Astrocyte of the cerebellum (primary cell): ENCODE data around the gene VSIG8.
"Not testable (repeated sequence)": the region's sequence is repeated elsewhere in the genome, so short reads cannot be mapped to it uniquely, and the experiment has no call there.

Experiments used
- DNase-seq: peaks from one replicate; pipeline ENCODE4 v3.0.0-alpha.2; 2011; ENCODE audit warnings: low read depth
- H3K4me3 ChIP-seq: 2 replicates; pipeline ENCODE4 v1.5.1; 2011; ENCODE audit warnings: mild to moderate bottlenecking, low read depth, low read length, moderate library complexity
- in situ Hi-C: cut with HindIII; loops from 2 replicates; pipeline ENCODE4 v1.10.0; 2017; ENCODE audit warnings: low sequenced_read_pairs
- TF ChIP-seq, protein P1 (sequence below): IDR thresholded peaks from 2 replicates; pipeline ENCODE4 v1.5.1; 2012; ENCODE audit warnings: low read length, low read depth, moderate library complexity, mild to moderate bottlenecking; ENCODE audit errors: missing control alignments

VSIG8 gene

DNA sequence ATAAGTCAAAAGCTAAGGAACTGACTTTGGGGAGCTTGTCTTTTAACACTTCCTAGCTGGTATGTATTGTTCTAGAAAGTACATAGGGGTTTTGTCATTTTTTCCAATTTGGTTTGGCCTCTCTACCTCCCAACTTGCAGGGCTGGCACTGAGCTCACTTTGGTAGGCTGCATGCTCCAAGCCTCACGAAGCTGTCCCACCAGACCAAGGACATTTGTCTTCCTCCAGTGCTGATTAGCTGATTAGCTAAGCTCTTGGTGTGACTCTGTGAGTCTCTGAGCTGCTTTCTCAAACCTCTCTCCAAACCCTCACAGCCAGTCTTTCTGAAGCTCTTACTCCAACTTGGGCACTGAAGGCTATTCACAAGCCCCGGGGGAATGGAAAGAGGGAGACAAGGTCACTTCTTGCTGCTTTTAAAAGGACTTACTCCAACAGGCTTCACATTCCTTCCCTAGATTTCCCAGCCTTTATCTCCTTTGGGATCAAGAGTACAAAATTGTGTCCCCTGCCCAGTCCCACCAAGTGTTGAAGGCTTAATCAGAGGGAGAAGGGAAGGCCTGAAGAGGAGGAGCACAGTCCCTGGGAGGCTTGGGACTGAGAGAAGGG lies 38.4 kb upstream of the VSIG8 start:
- TF ChIP-seq, protein P1, sequence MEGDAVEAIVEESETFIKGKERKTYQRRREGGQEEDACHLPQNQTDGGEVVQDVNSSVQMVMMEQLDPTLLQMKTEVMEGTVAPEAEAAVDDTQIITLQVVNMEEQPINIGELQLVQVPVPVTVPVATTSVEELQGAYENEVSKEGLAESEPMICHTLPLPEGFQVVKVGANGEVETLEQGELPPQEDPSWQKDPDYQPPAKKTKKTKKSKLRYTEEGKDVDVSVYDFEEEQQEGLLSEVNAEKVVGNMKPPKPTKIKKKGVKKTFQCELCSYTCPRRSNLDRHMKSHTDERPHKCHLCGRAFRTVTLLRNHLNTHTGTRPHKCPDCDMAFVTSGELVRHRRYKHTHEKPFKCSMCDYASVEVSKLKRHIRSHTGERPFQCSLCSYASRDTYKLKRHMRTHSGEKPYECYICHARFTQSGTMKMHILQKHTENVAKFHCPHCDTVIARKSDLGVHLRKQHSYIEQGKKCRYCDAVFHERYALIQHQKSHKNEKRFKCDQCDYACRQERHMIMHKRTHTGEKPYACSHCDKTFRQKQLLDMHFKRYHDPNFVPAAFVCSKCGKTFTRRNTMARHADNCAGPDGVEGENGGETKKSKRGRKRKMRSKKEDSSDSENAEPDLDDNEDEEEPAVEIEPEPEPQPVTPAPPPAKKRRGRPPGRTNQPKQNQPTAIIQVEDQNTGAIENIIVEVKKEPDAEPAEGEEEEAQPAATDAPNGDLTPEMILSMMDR = no peak
- in situ Hi-C loops = no loop called here
- DNase-seq = no peak
- H3K4me3 ChIP-seq = no peak overlapping the region

DNA sequence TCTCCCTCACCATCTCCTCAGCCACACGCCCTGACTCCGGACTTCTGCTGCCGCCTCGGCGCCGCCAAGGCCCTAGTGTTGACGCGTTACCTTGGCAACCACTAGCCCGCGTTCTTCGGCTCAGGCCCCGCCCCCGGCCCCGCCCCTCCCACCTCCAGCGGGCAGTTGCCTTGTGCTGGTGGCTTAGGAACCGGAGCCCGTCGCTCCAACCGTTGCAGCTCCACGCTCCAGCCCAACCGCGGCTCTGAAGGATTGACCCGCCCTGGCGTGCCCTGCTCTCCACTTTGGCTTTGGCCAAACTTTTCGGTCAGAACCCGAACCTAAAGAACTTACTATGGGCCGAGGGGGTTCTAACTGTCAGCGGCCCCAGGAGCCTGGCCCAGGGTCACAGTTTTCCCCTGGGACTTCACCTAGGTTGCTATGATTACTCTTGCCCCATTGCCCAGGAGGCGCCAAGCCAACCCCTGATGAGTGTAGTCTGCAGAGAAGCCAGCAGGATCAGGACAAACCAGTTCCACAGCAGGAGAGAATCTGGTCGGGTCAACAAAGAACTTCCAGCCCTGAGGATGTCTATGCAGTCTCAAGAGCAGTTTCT lies 37.7 kb upstream of the VSIG8 start, which contains the start of gene CFAP45:
TSS of gene CFAP45 (minus strand) at position 80 of the 595 bp plus-strand sequence. CDS start at position 13, 67 bp downstream.
- TF ChIP-seq, protein P1 = no peak
- H3K4me3 ChIP-seq = no peak within 1 kb of the TSS
- in situ Hi-C loops = no loop called here
- no peak for DNase-seq

DNA sequence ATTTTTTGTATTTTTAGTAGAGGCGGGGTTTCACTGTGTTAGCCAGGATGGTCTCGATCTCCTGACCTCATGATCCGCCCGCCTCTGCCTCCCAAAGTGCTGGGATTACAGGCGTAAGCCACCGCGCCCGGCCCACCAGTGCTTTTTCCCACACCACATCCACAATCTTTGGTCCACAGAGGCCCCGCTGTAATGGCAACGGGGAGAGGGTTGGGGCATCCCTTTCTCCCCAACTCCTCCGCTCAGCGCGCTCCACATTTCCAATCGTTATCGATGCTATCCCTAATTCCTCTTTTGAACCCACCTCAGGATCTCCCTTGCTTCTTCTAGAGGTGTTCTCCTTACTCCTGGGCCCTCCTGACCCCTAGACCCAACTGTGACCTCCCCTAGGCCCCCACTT lies 37.2 kb upstream of the VSIG8 start:
- in situ Hi-C loops, H3K4me3 ChIP-seq, DNase-seq: not testable (repeated sequence)

DNA sequence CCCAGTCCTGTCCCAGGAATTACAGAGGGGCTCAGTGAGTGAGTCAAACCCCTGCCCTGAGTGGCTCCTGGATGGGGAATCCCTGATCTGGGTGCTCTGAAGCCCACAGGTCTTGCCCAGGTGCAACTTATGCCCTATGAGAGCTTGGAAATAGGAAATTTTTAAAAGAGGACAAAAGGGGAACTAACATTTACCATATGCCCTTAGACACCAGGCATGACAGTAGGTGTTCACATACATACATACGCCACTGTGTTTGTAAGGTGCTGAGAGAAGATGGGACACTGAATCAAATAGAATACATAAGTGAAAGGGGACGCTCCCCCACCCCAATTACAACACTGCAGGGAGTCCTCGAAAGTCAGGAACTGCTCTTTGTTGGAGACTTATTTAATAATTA lies 36.1 kb upstream of the VSIG8 start:
- no peak overlapping the region for H3K4me3 ChIP-seq
- TF ChIP-seq, protein P1 = no peak
- in situ Hi-C loops = no loop called here

DNA sequence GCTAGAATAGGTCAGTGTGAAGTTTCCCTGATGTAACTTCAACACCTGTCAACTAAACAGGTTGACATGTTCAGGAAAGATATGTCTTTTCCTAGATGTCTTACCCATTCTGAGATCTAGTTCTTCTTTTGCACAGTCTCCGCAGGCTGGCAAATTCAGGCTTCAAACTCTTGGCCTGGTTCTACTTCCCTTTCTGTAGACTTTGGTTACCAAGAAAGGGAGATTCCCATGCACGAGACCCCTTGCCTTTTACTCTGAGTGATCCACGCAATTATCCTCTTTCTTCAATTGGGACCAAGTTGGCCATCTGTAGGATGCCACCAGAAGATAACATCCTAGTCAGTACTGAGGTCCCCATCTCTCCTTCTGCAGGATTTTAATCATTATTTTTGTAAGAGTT lies 35.5 kb upstream of the VSIG8 start:
- H3K4me3 ChIP-seq = no peak overlapping the region
- DNase-seq = no peak
- in situ Hi-C loops = no loop called here
- TF ChIP-seq, protein P1 = no peak

More for the DNA sequence above, 36.1 kb upstream of the VSIG8 start:
- DNase-seq = no peak

DNA sequence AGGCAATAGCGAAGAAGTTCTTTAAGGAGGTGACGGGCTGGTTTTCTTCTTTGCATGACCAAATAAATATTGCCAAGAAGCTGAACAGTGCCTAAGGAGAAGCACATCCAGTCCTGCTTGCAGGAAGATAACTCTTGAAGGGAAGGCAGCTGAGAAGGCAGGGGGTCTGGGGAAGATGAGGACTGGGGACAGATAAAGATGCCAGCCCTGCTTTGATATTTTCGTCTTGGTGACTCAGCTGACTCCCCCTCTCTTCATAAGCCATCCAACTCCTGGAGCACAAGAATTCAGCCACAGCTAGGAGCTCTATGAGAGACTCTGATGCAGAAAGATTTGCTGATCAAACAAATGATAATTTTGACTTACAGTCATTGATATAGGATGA lies 34.1 kb upstream of the VSIG8 start:
- in situ Hi-C loops = no loop called here
- no peak for DNase-seq
- TF ChIP-seq, protein P1 = no peak
- no peak overlapping the region for H3K4me3 ChIP-seq

DNA sequence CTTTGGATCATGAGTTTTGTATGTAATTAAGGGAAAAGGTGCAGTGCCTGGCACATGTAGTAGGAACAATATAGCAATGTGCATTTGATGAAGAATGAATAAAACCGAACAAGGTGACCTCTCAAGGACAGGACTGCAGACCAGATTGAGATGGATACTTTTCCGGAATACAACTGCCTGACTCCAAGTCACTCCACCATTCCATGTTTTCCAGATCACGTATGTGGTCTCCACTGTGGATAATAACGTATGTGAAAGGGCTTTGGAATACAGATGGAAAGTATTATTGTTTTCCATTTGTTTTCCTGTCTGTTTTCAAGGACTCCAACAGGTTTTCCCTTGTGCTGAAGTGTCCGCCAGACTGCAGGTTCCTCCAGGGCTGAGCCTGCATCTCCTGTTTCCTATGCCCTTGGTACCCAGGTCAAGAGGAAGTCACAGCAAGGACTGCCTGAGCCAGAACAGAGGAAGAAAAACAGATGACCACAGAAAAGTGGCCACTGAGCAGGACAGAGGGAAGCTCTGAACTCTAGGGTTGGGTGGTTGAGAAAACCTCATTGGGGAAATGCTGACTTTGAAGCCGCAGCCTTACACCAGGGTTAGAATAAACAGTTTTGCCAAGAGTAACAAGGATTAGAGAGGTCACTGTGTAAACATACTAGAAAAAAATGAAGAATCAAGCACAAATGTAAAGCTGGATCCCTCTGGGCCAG lies 33.5 kb upstream of the VSIG8 start:
- in situ Hi-C loops = no loop called here
- DNase-seq = no peak
- no peak overlapping the region for H3K4me3 ChIP-seq

More for the DNA sequence above, 33.5 kb upstream of the VSIG8 start:
- TF ChIP-seq, protein P1 = no peak
